Neural cell (in vitro differentiated cells): ENCODE data around the gene LGR5. TPM values are rescaled to one million over a fixed set of nuclear protein-coding genes. Genes with fewer than 3 reads are reported as not detected.

Experiments
- H2AFZ ChIP-seq: fragments of 200-600, 300-800 bp; sonication (generic), shearing (Covaris generic); 2 replicates; pipeline ENCODE4 v1.6.0; 2014; ENCODE audit warnings: low read depth, mild to moderate bottlenecking, antibody characterized with exemption, low read length, moderate library complexity
- H3F3A ChIP-seq: fragments of 200-600 bp; shearing (Covaris generic); 2 replicates; pipeline ENCODE4 v1.6.1; 2016; ENCODE audit warnings: mild to moderate bottlenecking, moderate library complexity, mixed read lengths, antibody characterized with exemption, low read length; ENCODE audit not compliant: insufficient read depth, poor library complexity, severe bottlenecking
- H3K27ac ChIP-seq: fragments of 200-600, 300-800 bp; sonication (generic), shearing (Covaris generic); 2 replicates; pipeline ENCODE4 v1.5.1; 2014; ENCODE audit warnings: mild to moderate bottlenecking, low read length, moderate library complexity
- H3K27me3 ChIP-seq: fragments of 300-800, 200-600 bp; sonication (generic), shearing (Covaris generic); 2 replicates; pipeline ENCODE4 v1.6.0; 2014; ENCODE audit warnings: mild to moderate bottlenecking, low read depth, low read length, moderate library complexity; ENCODE audit not compliant: insufficient read depth
- H3K36me3 ChIP-seq: fragments of 300-800, 200-600 bp; sonication (generic), shearing (Covaris generic); 2 replicates; pipeline ENCODE4 v1.5.1; 2014; ENCODE audit warnings: mild to moderate bottlenecking, antibody characterized with exemption, low read length, moderate library complexity; ENCODE audit not compliant: insufficient read depth
- H3K4me2 ChIP-seq: fragments of 300-800, 200-600 bp; sonication (generic), shearing (Covaris generic); 2 replicates; pipeline ENCODE4 v1.6.0; 2014; ENCODE audit warnings: mild to moderate bottlenecking, low read length
- H3K4me3 ChIP-seq: fragments of 300-800, 200-600 bp; sonication (generic), shearing (Covaris generic); 2 replicates; pipeline ENCODE4 v1.5.1; 2014; ENCODE audit warnings: mild to moderate bottlenecking, low read length, moderate library complexity
- H3K79me2 ChIP-seq: fragments of 200-600 bp; shearing (Covaris generic); replicated peaks from 2 replicates; pipeline ENCODE4 v1.6.0; 2014; ENCODE audit warnings: mild to moderate bottlenecking, low read length, moderate library complexity; ENCODE audit not compliant: insufficient read depth
- H3K9ac ChIP-seq: fragments of 300-800, 200-600 bp; sonication (generic), shearing (Covaris generic); 2 replicates; pipeline ENCODE4 v1.6.1; 2016; ENCODE audit warnings: mild to moderate bottlenecking, low read length, mixed read lengths
- H3K9me2 ChIP-seq: fragments of 200-600 bp; shearing (Covaris generic); 2 replicates; pipeline ENCODE4 v1.6.1; 2016; ENCODE audit warnings: mild to moderate bottlenecking, low read length, mixed read lengths; ENCODE audit not compliant: insufficient read depth
- H3K9me3 ChIP-seq: fragments of 200-600, 300-800 bp; sonication (generic), shearing (Covaris generic); 2 replicates; pipeline ENCODE4 v1.6.1; 2016; ENCODE audit warnings: mild to moderate bottlenecking, mixed run types, low read length, moderate library complexity, mixed read lengths
- H4K20me1 ChIP-seq: fragments of 200-600 bp; shearing (Covaris generic); 2 replicates; pipeline ENCODE4 v1.6.1; 2016; ENCODE audit warnings: mild to moderate bottlenecking, mixed run types; ENCODE audit not compliant: insufficient read depth
- CTCF ChIP-seq: fragments of 450-650 bp; IDR thresholded peaks from 2 replicates; pipeline ENCODE4 v1.5.1; 2014; ENCODE audit warnings: antibody characterized with exemption, mild to moderate bottlenecking, moderate library complexity; ENCODE audit not compliant: poor library complexity, severe bottlenecking
- EP300 ChIP-seq: fragments of 450-650 bp; conservative IDR thresholded peaks from 2 replicates; pipeline ENCODE4 v1.6.1; 2014; ENCODE audit warnings: antibody characterized with exemption, mild to moderate bottlenecking, moderate library complexity; ENCODE audit not compliant: poor library complexity, severe bottlenecking
- EZH2 ChIP-seq: fragments of 200-600, 300-800 bp; shearing (Covaris generic), sonication (generic); IDR thresholded peaks from 2 replicates; pipeline ENCODE4 v1.6.1; 2014; ENCODE audit warnings: antibody characterized with exemption, low read length, borderline replicate concordance, mild to moderate bottlenecking; ENCODE audit not compliant: insufficient read depth, poor library complexity, severe bottlenecking
- MXI1 ChIP-seq: fragments of 450-650 bp; conservative IDR thresholded peaks from 2 replicates; pipeline ENCODE4 v1.6.1; 2014; ENCODE audit warnings: antibody characterized with exemption, mild to moderate bottlenecking; ENCODE audit not compliant: poor library complexity, severe bottlenecking
- POLR2AphosphoS5 ChIP-seq: IDR thresholded peaks from 2 replicates; pipeline ENCODE4 v1.6.1; 2012
- RAD21 ChIP-seq: fragments of 450-650 bp; conservative IDR thresholded peaks from 2 replicates; pipeline ENCODE4 v1.6.1; 2014; ENCODE audit warnings: antibody characterized with exemption, mild to moderate bottlenecking, moderate library complexity
- REST ChIP-seq: IDR thresholded peaks from 2 replicates; pipeline ENCODE4 v1.6.1; 2012; ENCODE audit warnings: borderline replicate concordance
- SMC3 ChIP-seq: fragments of 450-650 bp; conservative IDR thresholded peaks from 2 replicates; pipeline ENCODE4 v1.6.1; 2014; ENCODE audit warnings: antibody characterized with exemption, mild to moderate bottlenecking, moderate library complexity; ENCODE audit not compliant: poor library complexity
- TAF1 ChIP-seq: IDR thresholded peaks from 2 replicates; pipeline ENCODE4 v1.6.1; 2012; ENCODE audit warnings: low read depth
- polyA plus RNA-seq: library from polyadenylated mRNA; depleted of rRNA; stranded (reverse); fragments of >200 nt; gene quantifications from 2 replicates; pipeline ENCODE4 v1.2.3, GENCODE V29; 2014

LGR5 gene
- polyA plus RNA-seq, 1 donor from 2014 or later: 0.16 TPM

- Histone ChIP-seq H3K36me3 (no peaks in the 10 kb centered on the region), H2AFZ (no peak overlapping the region), H3K9ac (no peak overlapping the region)
Measured at GRCh38 chr12:71581206-71581605, 141.6 kb downstream of the LGR5 start.

GRCh38 chr12:71582925-71583324, 143.3 kb downstream of the LGR5 start:
- no peaks in the 10 kb centered on the region for H3K9me3 ChIP-seq
- H3F3A ChIP-seq: no peaks in the 10 kb centered on the region
- no peak overlapping the region for H3K9ac ChIP-seq
- no peaks in the 10 kb centered on the region for H3K27me3 ChIP-seq
- no peaks in the 10 kb centered on the region for H3K79me2 ChIP-seq
- H3K4me3 ChIP-seq: no peak overlapping the region
- H3K36me3 ChIP-seq: no peaks in the 10 kb centered on the region
- no peak overlapping the region for H3K4me2 ChIP-seq
- H4K20me1 ChIP-seq: no peaks in the 10 kb centered on the region
- no peak overlapping the region for H3K27ac ChIP-seq
- no peaks in the 10 kb centered on the region for H3K9me2 ChIP-seq
- H2AFZ ChIP-seq: no peak overlapping the region
- TF ChIP-seq SMC3 (no peak), TAF1 (no peak), RAD21 (no peak), POLR2AphosphoS5 (no peak), EZH2 (no peak), MXI1 (no peak), REST (no peak), EP300 (no peak)

More at GRCh38 chr12:71581206-71581605, 141.6 kb downstream of the LGR5 start:
- Histone ChIP-seq H3K4me3 (no peak overlapping the region), H4K20me1 (no peaks in the 10 kb centered on the region), H3K27me3 (no peaks in the 10 kb centered on the region), H3K27ac (no peak overlapping the region), H3K79me2 (no peaks in the 10 kb centered on the region), H3K9me3 (no peaks in the 10 kb centered on the region), H3K9me2 (no peaks in the 10 kb centered on the region), H3K4me2 (no peak overlapping the region), H3F3A (no peaks in the 10 kb centered on the region)
- TF ChIP-seq RAD21 (no peak), MXI1 (no peak), SMC3 (no peak), CTCF (no peak), TAF1 (no peak), EZH2 (no peak), EP300 (no peak), POLR2AphosphoS5 (no peak), REST (no peak)
